H54 (cell line): ENCODE data around the gene ZNF503.
"Not testable (repeated sequence)": the region's sequence is repeated elsewhere in the genome, so short reads cannot be mapped to it uniquely, and the experiment has no call there.

Experiments
- DNase-seq: peaks from one replicate; pipeline ENCODE4 v3.0.0; 2011; ENCODE audit warnings: low spot score, mixed read lengths; ENCODE audit not compliant: insufficient read length
- FAIRE-seq: peaks from 3 replicates; lab custom pipeline; 2011; peaks lifted over from hg19 to GRCh38; lab: Jason Lieb, UNC
- POLR2A ChIP-seq: IDR thresholded peaks from 2 replicates; pipeline ENCODE4 v1.6.1; 2011; ENCODE audit warnings: low read depth, mild to moderate bottlenecking, low read length

The ZNF503 gene

DNA sequence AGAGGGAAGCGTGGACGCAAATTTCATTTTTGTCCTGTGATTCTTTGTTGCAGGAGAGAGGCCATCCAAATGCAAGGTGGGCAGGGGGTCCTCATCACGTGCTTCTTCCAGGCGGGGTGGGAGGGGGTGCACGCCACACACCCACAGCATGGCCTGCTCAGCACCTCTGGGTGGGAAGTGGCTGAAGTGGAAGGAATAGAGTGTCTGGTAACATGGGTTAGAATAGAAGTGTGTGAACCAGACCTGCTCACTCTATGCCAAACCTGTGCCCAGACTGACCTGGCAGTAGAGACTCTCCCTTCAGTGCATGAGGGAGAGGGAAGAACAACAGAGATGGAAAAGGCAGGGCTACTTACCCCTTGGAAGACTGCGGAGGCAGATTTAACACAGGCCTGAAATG is 21.7 kb downstream of the ZNF503 start:
- TF ChIP-seq POLR2A, result no peak
- FAIRE-seq (no peak), DNase-seq (no peak)

DNA sequence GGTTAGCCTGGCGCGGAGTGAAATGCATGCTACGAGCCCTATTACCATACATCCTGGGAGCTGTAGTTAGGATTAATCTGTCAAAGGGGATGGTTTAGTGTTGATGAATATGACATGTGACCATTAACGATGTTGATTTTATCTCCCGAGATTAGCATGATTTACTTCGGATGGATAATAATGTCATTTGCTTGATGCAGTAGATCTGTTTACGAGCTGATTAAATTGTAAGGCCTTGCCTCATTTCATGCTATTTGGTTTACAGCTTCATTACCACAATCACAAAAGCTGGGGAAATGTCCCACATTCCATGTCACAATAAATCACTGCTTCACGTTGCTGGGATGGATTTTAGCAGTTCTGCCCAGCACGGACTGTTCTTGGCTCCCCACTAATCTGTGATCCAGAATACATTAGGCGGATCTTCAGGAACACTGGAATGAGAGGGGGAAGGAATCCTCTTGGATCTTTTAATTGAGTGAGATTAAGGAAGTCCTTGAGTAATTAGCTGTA is 22.3 kb downstream of the ZNF503 start:
- TF ChIP-seq POLR2A, result no peak
- no peak for DNase-seq
- no peak for FAIRE-seq

DNA sequence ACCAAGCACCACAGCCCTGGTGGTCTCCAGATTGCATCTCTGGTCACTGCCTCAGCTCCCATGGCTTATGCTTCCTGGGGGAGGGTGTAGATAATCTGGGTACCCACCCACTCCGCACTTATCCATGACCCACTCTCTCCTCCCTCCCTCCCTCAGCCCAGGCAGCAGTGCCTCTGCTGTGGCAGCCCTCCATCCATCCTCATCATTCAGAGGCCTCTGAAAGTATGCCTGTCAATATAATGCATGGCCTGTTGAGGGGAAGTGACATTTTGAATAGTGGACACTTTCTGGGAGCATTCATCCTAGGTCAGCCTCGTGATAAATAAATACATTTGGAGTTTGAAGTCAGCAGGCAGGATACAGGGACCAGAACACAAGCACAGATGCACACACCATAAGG is 23.2 kb downstream of the ZNF503 start:
- no peak for TF ChIP-seq POLR2A
- no peak for DNase-seq
- no peak for FAIRE-seq

DNA sequence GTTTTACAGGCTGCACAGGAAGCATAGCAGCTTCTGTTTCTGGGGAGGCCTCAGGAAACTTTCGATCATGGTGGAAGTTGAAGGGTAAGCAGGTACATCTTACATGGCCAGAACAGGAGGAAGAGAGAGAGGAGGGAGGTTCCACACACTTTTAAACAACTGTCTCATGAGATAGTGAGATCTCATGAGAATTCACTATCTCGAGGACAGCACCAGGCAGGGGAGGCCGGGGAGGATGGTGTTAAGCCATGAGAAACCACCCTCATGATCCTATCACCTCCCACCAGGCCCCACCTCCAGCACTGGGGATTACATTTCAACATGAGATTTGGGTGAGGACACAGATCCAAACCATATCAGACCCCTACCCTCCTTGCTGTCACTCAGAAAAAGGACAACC is 23.7 kb downstream of the ZNF503 start:
- no peak for DNase-seq

DNA sequence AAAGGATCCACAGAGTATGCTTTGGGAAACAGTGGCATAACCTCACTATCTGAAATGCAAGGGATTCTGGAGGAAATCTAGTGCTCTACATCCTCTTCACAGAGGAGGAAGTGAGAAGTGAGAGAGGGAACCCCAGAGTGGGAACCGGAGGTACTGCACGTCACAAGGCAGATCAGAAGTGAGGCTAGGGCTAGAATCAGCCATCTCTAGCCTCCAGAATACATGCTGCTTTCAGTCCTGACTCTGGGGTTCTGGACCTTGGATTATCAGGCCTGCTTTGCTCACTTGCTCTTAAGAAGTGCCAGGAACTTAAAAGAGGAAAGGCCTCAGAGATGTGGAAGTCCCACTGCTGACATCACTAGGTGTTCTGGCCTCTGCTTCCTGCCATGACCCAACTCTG is 25.7 kb downstream of the ZNF503 start:
- no peak for FAIRE-seq
- no peak for TF ChIP-seq POLR2A
- DNase-seq, result no peak

More for the DNA sequence above, 23.7 kb downstream of the ZNF503 start:
- no peak for FAIRE-seq
- no peak for TF ChIP-seq POLR2A

DNA sequence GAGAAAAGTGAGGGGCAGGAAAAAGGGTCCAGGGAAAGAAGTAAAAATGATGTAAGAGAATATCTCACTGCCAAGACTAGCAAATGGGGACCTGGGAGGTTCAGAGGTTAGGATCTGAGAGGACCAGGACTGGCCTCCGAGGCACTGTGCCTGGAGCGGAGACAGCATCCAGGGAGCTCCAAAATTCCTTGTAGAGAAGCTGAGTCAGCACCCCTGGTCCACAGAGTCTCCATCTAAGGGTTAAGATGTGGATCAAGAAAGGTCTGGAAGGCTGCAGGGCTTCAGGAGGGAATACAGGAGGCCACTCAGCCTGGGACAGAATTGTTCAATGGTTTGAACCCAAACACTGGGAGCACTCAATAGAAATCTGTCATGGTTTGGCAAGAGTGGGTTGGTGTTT is 30.6 kb downstream of the ZNF503 start:
- TF ChIP-seq POLR2A, result no peak
- FAIRE-seq (no peak), DNase-seq (no peak)

DNA sequence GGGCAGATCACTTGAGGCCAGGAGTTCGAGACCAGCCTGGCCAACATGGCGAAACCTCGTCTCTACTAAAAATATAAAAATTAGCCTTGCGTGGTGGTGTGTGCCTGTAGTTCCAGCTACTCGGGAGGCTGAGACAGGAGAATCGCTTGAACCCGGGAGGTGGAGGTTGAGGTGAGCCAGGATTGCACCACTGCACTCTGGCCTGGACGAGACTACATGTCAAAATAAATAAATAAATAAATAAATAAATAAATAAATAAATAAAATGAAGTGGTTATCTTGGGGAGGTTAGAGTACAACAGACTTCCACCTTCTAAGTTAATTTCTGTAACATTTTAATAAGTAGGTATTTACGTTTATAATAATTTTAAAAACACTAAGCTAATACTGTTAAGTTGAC is 31.7 kb downstream of the ZNF503 start:
- DNase-seq, FAIRE-seq: not testable (repeated sequence)

DNA sequence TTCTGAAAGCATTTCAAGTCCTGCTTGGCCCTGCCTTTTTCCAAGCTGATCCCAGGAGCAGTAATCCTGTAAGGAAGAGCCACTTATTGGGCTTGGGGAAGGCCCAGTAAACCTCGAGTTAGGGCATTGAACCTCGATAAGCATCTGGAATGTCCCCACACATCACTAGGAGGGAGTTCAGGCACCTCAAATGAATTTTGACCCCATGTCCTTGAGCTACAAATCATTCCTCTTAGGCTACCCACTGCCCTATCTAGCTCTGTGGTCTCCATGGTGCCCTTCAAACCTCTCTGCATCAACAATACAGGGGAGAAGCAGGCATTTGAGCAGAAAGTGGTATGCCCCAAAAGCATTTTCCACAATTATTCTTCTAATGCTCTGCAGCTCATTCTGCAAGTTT is 33.7 kb downstream of the ZNF503 start:
- TF ChIP-seq POLR2A, result no peak
- FAIRE-seq, result no peak
- no peak for DNase-seq

DNA sequence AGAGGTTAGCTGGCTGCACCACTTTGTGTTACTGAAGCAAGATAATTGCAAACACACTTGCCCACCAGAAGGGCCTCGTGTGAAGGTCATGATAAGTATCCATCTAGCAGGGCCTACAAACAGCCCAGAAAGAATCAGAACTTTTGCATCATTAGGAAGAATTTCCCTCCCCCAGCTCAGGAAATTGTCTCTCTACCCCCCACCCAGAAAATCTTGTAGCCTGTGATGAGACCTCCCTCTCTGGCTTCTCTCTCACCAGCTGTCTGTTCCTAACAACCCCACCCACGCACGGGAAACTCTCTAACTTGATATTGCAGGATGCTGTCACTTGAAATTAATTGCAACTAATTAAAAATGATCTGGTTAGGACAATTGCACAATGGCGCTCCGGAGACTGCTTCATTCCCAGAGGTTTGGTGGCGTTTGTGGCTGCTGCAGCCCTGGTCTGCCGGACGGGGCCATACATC is 34.5 kb downstream of the ZNF503 start:
- FAIRE-seq (no peak), DNase-seq (no peak)
- TF ChIP-seq POLR2A, result no peak

DNA sequence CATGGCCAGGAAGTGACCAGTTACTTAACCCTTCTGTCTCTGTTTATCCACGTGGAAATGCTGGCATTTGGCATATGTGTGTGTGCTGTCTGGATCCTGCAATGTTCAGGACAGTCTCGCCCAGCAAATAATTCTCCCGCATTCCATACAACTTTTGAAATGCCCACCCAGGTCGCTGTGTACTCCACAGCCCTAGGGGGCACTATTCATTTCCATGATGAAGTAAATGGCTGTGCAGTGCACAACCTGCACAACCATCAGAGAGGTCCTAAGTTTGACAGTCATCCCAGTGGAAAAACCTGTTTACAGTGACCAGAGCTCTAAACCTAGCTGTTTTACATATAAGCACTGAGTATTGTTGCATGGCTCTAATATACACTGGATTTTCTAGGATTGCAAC is 38.1 kb downstream of the ZNF503 start:
- DNase-seq (no peak), FAIRE-seq (no peak)
- no peak for TF ChIP-seq POLR2A

DNA sequence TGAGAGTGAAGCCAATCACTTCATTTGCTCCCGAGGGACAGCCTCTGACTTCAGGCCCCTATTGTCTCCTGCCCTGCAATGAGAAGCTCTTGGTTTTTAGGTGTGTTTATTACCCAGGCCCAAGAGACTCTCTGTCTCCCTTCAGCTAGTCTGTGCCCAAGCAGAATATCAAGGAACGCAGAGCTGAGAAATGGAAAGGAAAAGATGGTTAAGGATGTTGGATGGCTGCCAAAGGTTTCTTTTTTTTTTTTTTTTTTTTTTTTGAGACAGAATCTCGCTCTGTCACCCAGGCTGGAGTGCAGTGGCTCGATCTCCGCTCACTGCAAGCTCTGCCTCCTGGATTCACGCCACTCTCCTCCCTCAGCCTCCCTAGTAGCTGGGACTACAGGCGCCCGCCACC is 41.7 kb downstream of the ZNF503 start:
- not testable (repeated sequence) for FAIRE-seq, DNase-seq

DNA sequence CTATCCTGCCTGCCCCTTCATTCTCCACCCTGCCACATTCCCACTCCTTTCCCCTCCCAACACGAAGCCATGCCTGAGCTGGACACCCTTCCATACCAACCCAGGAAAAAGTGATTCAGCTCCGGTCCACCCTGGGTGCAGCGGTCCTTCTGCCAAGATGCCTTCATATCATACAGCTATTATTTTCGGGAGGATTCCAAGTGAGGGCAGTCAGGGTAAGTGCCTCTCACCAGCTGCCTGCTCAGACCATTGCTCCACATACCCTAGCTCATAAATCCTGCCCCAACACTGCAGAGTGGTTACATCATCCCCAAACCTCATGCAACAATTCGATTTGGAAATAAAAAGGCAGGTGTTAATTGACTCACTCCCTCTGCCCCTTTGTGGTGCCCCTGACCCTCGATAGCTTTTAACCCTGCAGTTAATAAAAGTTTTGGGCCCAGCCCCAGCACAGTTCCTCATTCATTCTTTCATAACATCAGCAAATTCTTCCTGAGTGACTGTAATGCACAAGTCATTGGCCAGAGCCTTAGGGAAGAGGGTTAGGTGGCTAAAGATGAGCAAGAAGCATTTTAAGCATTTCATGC is 42.6 kb downstream of the ZNF503 start:
- TF ChIP-seq POLR2A, result no peak
- DNase-seq, result peak; percentile 84
- FAIRE-seq, result peak; percentile 84

DNA sequence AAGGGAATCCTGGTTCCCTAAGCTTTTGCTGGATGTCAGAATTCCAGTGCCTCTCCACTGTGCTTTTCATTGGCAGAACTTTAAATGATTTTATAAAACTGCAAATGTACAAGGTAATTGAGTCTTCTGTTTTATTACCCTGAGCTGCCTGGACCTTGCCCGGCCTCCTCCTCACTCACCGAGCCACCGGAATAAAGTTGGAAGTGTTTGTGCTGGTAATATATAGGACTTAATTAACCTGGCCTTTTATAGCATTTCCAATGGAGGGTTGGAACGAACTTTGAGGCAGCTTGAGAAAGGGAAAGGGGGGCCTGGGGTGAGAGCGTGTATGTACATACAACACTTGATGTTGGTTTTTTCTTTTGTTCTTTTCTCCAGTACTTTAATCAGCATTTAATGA is 43.4 kb downstream of the ZNF503 start:
- DNase-seq (no peak), FAIRE-seq (no peak)
- no peak for TF ChIP-seq POLR2A

DNA sequence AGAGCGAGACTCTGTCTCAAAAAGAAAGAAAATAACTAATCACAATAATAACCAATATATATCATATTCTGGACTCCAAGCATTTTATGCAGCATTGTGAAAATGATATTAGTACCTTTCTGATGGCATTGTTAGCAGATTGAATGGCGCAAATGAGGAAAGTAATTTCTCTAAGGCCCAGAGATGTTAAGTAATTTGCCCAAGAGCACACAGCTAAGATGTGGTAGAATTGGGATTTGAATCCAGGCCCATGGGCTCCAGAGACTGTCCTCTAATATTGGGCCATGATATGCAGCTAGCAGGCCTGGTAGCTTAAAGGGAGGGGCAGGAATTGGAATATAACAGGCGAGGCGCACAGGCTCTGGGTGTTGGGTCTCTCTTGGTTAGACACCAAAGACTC is 44.1 kb downstream of the ZNF503 start:
- TF ChIP-seq POLR2A, result no peak
- DNase-seq, result no peak
- no peak for FAIRE-seq

DNA sequence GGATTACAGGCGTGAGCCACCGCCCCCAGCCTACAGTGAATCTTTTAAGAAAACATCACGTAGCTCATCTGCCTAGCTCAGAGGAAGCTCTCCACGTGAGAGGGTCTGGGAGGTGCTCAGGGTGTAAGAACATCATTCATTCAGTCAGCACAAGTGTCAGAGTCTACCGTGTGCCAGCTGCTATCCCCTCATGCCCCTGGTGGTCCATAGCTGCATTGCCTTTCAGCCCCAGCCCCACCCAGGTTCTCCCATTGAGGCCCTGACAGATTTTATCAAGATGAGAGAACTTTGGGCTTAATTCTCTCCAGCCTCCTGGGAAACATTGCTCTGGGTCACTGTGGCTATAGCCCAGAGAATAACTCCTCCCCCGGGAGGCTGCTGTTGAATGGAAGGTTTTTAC is 45.1 kb downstream of the ZNF503 start:
- no peak for FAIRE-seq

More for the DNA sequence above, 45.1 kb downstream of the ZNF503 start:
- no peak for TF ChIP-seq POLR2A
- DNase-seq, result no peak
